OCI-LY1 (cell line): Measurements from ENCODE around the gene CCDC18.

Experiments
- H2AFZ ChIP-seq: fragments of 200-600 bp; sonication (generic), shearing (Covaris generic); 2 replicates; pipeline ENCODE4 v1.6.0; 2014; ENCODE audit warnings: antibody characterized with exemption, mild to moderate bottlenecking, low read length
- H3F3A ChIP-seq: fragments of 200-600 bp; sonication (generic), shearing (Covaris generic); 2 replicates; pipeline ENCODE4 v1.6.0; 2014; ENCODE audit warnings: mild to moderate bottlenecking, antibody characterized with exemption, low read length, moderate library complexity; ENCODE audit not compliant: insufficient read depth
- H3K27ac ChIP-seq: fragments of 200-600 bp; sonication (generic); 2 replicates; pipeline ENCODE4 v1.5.1; 2014; ENCODE audit warnings: low read length, mixed run types, mild to moderate bottlenecking, low read depth; ENCODE audit not compliant: poor library complexity, severe bottlenecking
- H3K27me3 ChIP-seq: fragments of 200-600 bp; sonication (generic); 2 replicates; pipeline ENCODE4 v1.6.0; 2014; ENCODE audit warnings: antibody characterized with exemption, mild to moderate bottlenecking, low read length, moderate library complexity; ENCODE audit not compliant: insufficient read depth
- H3K36me3 ChIP-seq: fragments of 200-600 bp; sonication (generic); 2 replicates; pipeline ENCODE4 v1.6.1; 2014; ENCODE audit warnings: mild to moderate bottlenecking, antibody characterized with exemption, low read length, moderate library complexity, mixed read lengths; ENCODE audit not compliant: insufficient read depth
- H3K4me1 ChIP-seq: fragments of 200-600 bp; sonication (generic); 2 replicates; pipeline ENCODE4 v1.5.1; 2014; ENCODE audit warnings: mild to moderate bottlenecking, low read length, moderate library complexity; ENCODE audit not compliant: insufficient read depth, severe bottlenecking
- H3K4me2 ChIP-seq: fragments of 200-600 bp; sonication (generic), shearing (Covaris generic); 2 replicates; pipeline ENCODE4 v1.6.1; 2014; ENCODE audit warnings: low read length
- H3K4me3 ChIP-seq: fragments of 200-600 bp; sonication (generic); 2 replicates; pipeline ENCODE4 v1.5.1; 2014; ENCODE audit warnings: low read length, low read depth, mild to moderate bottlenecking, mixed read lengths; ENCODE audit not compliant: poor library complexity, severe bottlenecking
- H3K79me2 ChIP-seq: fragments of 200-600 bp; shearing (Covaris generic); 2 replicates; pipeline ENCODE4 v1.6.1; 2016; ENCODE audit warnings: mixed run types, low read length, mixed read lengths; ENCODE audit not compliant: insufficient read depth
- H3K9ac ChIP-seq: fragments of 200-600 bp; sonication (generic), shearing (Covaris generic); 2 replicates; pipeline ENCODE4 v1.6.1; 2014; ENCODE audit warnings: mild to moderate bottlenecking, low read length, mixed read lengths
- H3K9me2 ChIP-seq: fragments of 200-600 bp; sonication (generic), shearing (Covaris generic); 2 replicates; pipeline ENCODE4 v1.6.1; 2014; ENCODE audit warnings: low read depth, mild to moderate bottlenecking, low read length, mixed read lengths
- H3K9me3 ChIP-seq: fragments of 200-600 bp; shearing (Covaris generic); 2 replicates; pipeline ENCODE4 v1.6.1; 2014; ENCODE audit warnings: low read length, mixed read lengths
- H4K20me1 ChIP-seq: fragments of 200-600 bp; sonication (generic), shearing (Covaris generic); 2 replicates; pipeline ENCODE4 v1.6.0; 2016; ENCODE audit warnings: mild to moderate bottlenecking, low read length; ENCODE audit not compliant: insufficient read depth
- CTCF ChIP-seq: fragments of 200-600 bp; sonication (generic), shearing (Covaris generic); IDR thresholded peaks from 2 replicates; pipeline ENCODE4 v1.5.1; 2017; ENCODE audit warnings: mild to moderate bottlenecking, antibody characterized with exemption, low read length, moderate library complexity, mixed read lengths
- EZH2 ChIP-seq: fragments of 200-600 bp; sonication (generic), shearing (Covaris generic); IDR thresholded peaks from 2 replicates; pipeline ENCODE4 v1.8.0; 2017; ENCODE audit warnings: borderline replicate concordance, mixed run types, mild to moderate bottlenecking, antibody characterized with exemption, low read length, moderate library complexity, mixed read lengths

Gene CCDC18

GRCh38 chr1:93199150-93199549 lies 18.6 kb downstream of the CCDC18 start:
- no peak overlapping the region for H3K4me3 ChIP-seq
- no peak overlapping the region for H3K9ac ChIP-seq
- no peaks in the 10 kb centered on the region for H3K79me2 ChIP-seq
- H4K20me1 ChIP-seq = no peaks in the 10 kb centered on the region
- peaks cover 74% of the 10 kb centered on the region for H3K36me3 ChIP-seq
- H2AFZ ChIP-seq = no peak overlapping the region
- H3K27me3 ChIP-seq = no peaks in the 10 kb centered on the region
- TF ChIP-seq EZH2 = no peak
- no peak for TF ChIP-seq CTCF
- H3K9me3 ChIP-seq = no peaks in the 10 kb centered on the region
- no peaks in the 10 kb centered on the region for H3K4me1 ChIP-seq
- H3K27ac ChIP-seq = no peak overlapping the region
- H3K4me2 ChIP-seq = no peak overlapping the region
- no peaks in the 10 kb centered on the region for H3F3A ChIP-seq
- H3K9me2 ChIP-seq = no peaks in the 10 kb centered on the region

- Histone ChIP-seq H3F3A (no peaks in the 10 kb centered on the region), H4K20me1 (no peaks in the 10 kb centered on the region), H3K36me3 (peaks cover 69% of the 10 kb centered on the region), H3K4me3 (no peak overlapping the region), H3K79me2 (no peaks in the 10 kb centered on the region), H3K4me1 (no peaks in the 10 kb centered on the region), H3K4me2 (no peak overlapping the region), H3K9me2 (no peaks in the 10 kb centered on the region), H3K9ac (no peak overlapping the region), H3K27ac (no peak overlapping the region), H3K27me3 (no peaks in the 10 kb centered on the region), H2AFZ (no peak overlapping the region), H3K9me3 (no peaks in the 10 kb centered on the region)
- no peak for TF ChIP-seq CTCF
- no peak for TF ChIP-seq EZH2
These were observed 19.6 kb downstream of the CCDC18 start for GRCh38 chr1:93200086-93200620.

- Histone ChIP-seq H3K36me3 (peaks cover 69% of the 10 kb centered on the region), H3K4me1 (no peaks in the 10 kb centered on the region), H3K9ac (no peak overlapping the region), H3K4me2 (no peak overlapping the region), H3K27me3 (no peaks in the 10 kb centered on the region), H3K79me2 (no peaks in the 10 kb centered on the region), H3K9me3 (no peaks in the 10 kb centered on the region), H3K4me3 (no peak overlapping the region), H2AFZ (no peak overlapping the region), H3F3A (no peaks in the 10 kb centered on the region), H3K9me2 (no peaks in the 10 kb centered on the region), H4K20me1 (no peaks in the 10 kb centered on the region), H3K27ac (no peak overlapping the region)
- TF ChIP-seq EZH2 (no peak), CTCF (no peak)
These were observed 20.2 kb downstream of the CCDC18 start for GRCh38 chr1:93200714-93201113.
